H9 (cell line): ENCODE data around the gene CLINT1. TPM values are rescaled to one million over a fixed set of nuclear protein-coding genes. Genes with fewer than 3 reads are reported as not detected.

ENCODE experiments used
- DNase-seq: peaks from one replicate; pipeline ENCODE4 v3.0.0-alpha.2; 2017
- H2AFZ ChIP-seq: one replicate; pipeline ENCODE4 v1.6.1; 2013; ENCODE audit warnings: mild to moderate bottlenecking, low read length, control low read depth, moderate library complexity
- H2AK5ac ChIP-seq: 2 replicates; pipeline ENCODE4 v1.6.1; 2013; ENCODE audit warnings: low read length, control low read depth, mixed read lengths; ENCODE audit not compliant: insufficient read length
- H2BK120ac ChIP-seq: one replicate; pipeline ENCODE4 v1.6.1; 2013; ENCODE audit warnings: low read depth, mild to moderate bottlenecking, low read length, control low read depth, inconsistent platforms; ENCODE audit not compliant: poor library complexity, severe bottlenecking
- H2BK12ac ChIP-seq: 2 replicates; pipeline ENCODE4 v1.6.1; 2013; ENCODE audit warnings: low read length, control low read depth, mixed read lengths, low read depth; ENCODE audit not compliant: insufficient read length
- H2BK15ac ChIP-seq: 2 replicates; pipeline ENCODE4 v1.6.1; 2013; ENCODE audit warnings: low read depth, low read length, control low read depth
- H2BK20ac ChIP-seq: one replicate; pipeline ENCODE4 v1.6.1; 2013; ENCODE audit warnings: low read depth, mild to moderate bottlenecking, low read length, control low read depth, inconsistent platforms; ENCODE audit not compliant: poor library complexity, severe bottlenecking
- H2BK5ac ChIP-seq: 2 replicates; pipeline ENCODE4 v1.6.1; 2013; ENCODE audit warnings: low read length, control low read depth, mixed read lengths; ENCODE audit not compliant: insufficient read length
- H3K14ac ChIP-seq: 2 replicates; pipeline ENCODE4 v1.6.1; 2013; ENCODE audit warnings: low read length, control low read depth; ENCODE audit not compliant: insufficient read depth
- H3K18ac ChIP-seq: 2 replicates; pipeline ENCODE4 v1.6.1; 2013; ENCODE audit warnings: low read depth, mild to moderate bottlenecking, mixed read lengths, low read length, control low read depth; ENCODE audit not compliant: insufficient read length
- H3K23ac ChIP-seq: 2 replicates; pipeline ENCODE4 v1.6.1; 2013; ENCODE audit warnings: low read length, control low read depth, mixed read lengths, low read depth; ENCODE audit not compliant: insufficient read length
- H3K23me2 ChIP-seq: 2 replicates; pipeline ENCODE4 v1.6.1; 2013; ENCODE audit warnings: low read depth, mild to moderate bottlenecking, mixed read lengths, low read length, control low read depth; ENCODE audit not compliant: insufficient read length, poor library complexity, severe bottlenecking
- H3K27ac ChIP-seq: 2 replicates; pipeline ENCODE4 v1.5.1; 2013; ENCODE audit warnings: low read length, control low read depth, mixed read lengths, low read depth; ENCODE audit not compliant: insufficient read length
- H3K27me3 ChIP-seq: 2 replicates; pipeline ENCODE4 v1.6.1; 2013; ENCODE audit warnings: low read length, control low read depth, inconsistent platforms; ENCODE audit not compliant: insufficient read depth
- H3K4ac ChIP-seq: 2 replicates; pipeline ENCODE4 v1.6.1; 2013; ENCODE audit warnings: low read depth, mild to moderate bottlenecking, control low read depth, inconsistent platforms, low read length, moderate library complexity
- H3K4me1 ChIP-seq: 2 replicates; pipeline ENCODE4 v1.6.1; 2013; ENCODE audit warnings: low read length, control low read depth, inconsistent platforms; ENCODE audit not compliant: insufficient read depth
- H3K4me2 ChIP-seq: 2 replicates; pipeline ENCODE4 v1.6.1; 2013; ENCODE audit warnings: low read length, control low read depth, mixed read lengths; ENCODE audit not compliant: insufficient read length, insufficient read depth
- H3K56ac ChIP-seq: 2 replicates; pipeline ENCODE4 v1.6.1; 2013; ENCODE audit warnings: low read depth, mild to moderate bottlenecking, mixed read lengths, low read length, control low read depth; ENCODE audit not compliant: insufficient read length
- H3K79me1 ChIP-seq: 2 replicates; pipeline ENCODE4 v1.6.1; 2013; ENCODE audit warnings: low read depth, mild to moderate bottlenecking, moderate library complexity, low read length, control low read depth, inconsistent platforms; ENCODE audit not compliant: insufficient read depth, poor library complexity, severe bottlenecking
- H3K79me2 ChIP-seq: 2 replicates; pipeline ENCODE4 v1.6.1; 2013; ENCODE audit warnings: low read length, control low read depth, inconsistent platforms; ENCODE audit not compliant: insufficient read depth
- H3K9ac ChIP-seq: 2 replicates; pipeline ENCODE4 v1.6.1; 2013; ENCODE audit warnings: low read length, control low read depth, mixed read lengths; ENCODE audit not compliant: insufficient read length; ENCODE audit errors: extremely low read depth
- H3K9me3 ChIP-seq: one replicate; pipeline ENCODE4 v1.6.1; 2013; ENCODE audit warnings: low read depth, low read length, inconsistent platforms; ENCODE audit not compliant: control insufficient read depth
- H3T11ph ChIP-seq: one replicate; pipeline ENCODE4 v1.6.1; 2013; ENCODE audit warnings: mild to moderate bottlenecking, low read length, control low read depth, inconsistent platforms
- H4K20me1 ChIP-seq: one replicate; pipeline ENCODE4 v1.6.1; 2013; ENCODE audit not compliant: control insufficient read depth, insufficient read length, insufficient read depth
- H4K5ac ChIP-seq: 2 replicates; pipeline ENCODE4 v1.6.1; 2013; ENCODE audit warnings: low read depth, mild to moderate bottlenecking, mixed read lengths, low read length, control low read depth; ENCODE audit not compliant: insufficient read length
- H4K8ac ChIP-seq: replicated peaks from 2 replicates; pipeline ENCODE4 v1.6.1; 2013; ENCODE audit warnings: low read length, control low read depth, mixed read lengths, low read depth; ENCODE audit not compliant: insufficient read length
- H4K91ac ChIP-seq: 2 replicates; pipeline ENCODE4 v1.6.1; 2013; ENCODE audit warnings: low read depth, mild to moderate bottlenecking, moderate library complexity, mixed read lengths, low read length, control low read depth; ENCODE audit not compliant: insufficient read length
- H3K27ac Mint-ChIP-seq, 3 experiments: 2 replicates in 2 of 3; 3 replicates in 1 of 3; pipeline ENCODE4 v1.8.0; 2020 to 2021; ENCODE audit warnings: mixed read lengths in 3 of 3, mild to moderate bottlenecking in 1 of 3, moderate library complexity in 1 of 3
- H3K27me3 Mint-ChIP-seq: 2 replicates; pipeline ENCODE4 v1.8.0; 2021; ENCODE audit warnings: low read depth, mild to moderate bottlenecking, moderate library complexity, mixed read lengths
- H3K36me3 Mint-ChIP-seq, 3 experiments: 2 replicates in 2 of 3; 3 replicates in 1 of 3; pipeline ENCODE4 v1.8.0; 2020 to 2021; ENCODE audit warnings: low read depth in 3 of 3, mixed read lengths in 3 of 3; ENCODE audit not compliant: insufficient read depth in 1 of 3
- H3K4me1 Mint-ChIP-seq, 2 experiments: 2 replicates each; pipeline ENCODE4 v1.8.0; 2020; ENCODE audit warnings: mixed read lengths in 2 of 2
- H3K4me3 Mint-ChIP-seq, 2 experiments: 2 replicates in 1 of 2; 3 replicates in 1 of 2; pipeline ENCODE4 v1.8.0; 2020 to 2021; ENCODE audit warnings: mild to moderate bottlenecking in 2 of 2, mixed read lengths in 2 of 2, moderate library complexity in 1 of 2
- H3K9me3 Mint-ChIP-seq, 2 experiments: 2 replicates in 1 of 2; 3 replicates in 1 of 2; pipeline ENCODE4 v1.8.0; 2020; ENCODE audit warnings: mild to moderate bottlenecking in 2 of 2, mixed read lengths in 2 of 2, moderate library complexity in 1 of 2
- WGBS: extraction: QIAGEN DNeasy Blood & Tissue Kit; methylation state at CpG from one replicate; pipeline ENCODE4 v1.1.7; 2013; ENCODE audit warnings: missing lambda C conversion rate, low lambda C conversion rate, mixed read lengths; ENCODE audit not compliant: insufficient read length; ENCODE audit errors: extremely low coverage; 5-methylcytosine and 5-hydroxymethylcytosine counted together
- total RNA-seq: library from RNA; stranded (reverse); gene quantifications from 2 replicates; pipeline ENCODE4 v1.2.1, GENCODE V29; 2021
- TF ChIP-seq, protein P1 (sequence below): fragments of 200-600 bp; sonication (generic); conservative IDR thresholded peaks from 3 replicates; pipeline ENCODE4 v1.8.0; 2021; ENCODE audit warnings: antibody characterized with exemption, mild to moderate bottlenecking

CLINT1 gene
- total RNA-seq, 1 experiment from 2014 or later, result 79.1 TPM

DNA sequence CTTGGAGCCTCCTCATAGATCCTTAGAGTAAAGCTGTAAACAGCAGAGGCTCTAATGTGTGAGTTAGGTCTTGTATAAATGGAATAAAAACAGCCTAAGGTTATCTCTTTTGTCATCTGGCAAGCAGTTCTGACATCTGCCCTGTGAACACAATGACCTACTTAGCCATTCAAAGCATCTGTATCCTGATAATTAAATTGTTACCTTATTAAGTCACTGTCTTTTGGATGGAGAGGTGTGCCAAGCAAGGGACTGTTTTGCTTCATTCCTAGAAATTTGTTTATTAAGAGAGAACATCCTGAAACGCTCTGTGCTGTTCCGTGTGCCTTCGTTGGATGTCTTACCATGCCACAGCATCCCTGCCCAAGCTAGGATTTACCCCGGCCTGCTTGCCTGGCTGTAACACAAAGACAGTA is 113.9 kb downstream of the CLINT1 start:
- whole genome bisulfite sequencing, result no CpG with 5 or more reads among the region's 4 CpGs
- no peak overlapping the region for H3K23ac ChIP-seq
- Mint-ChIP-seq H3K27me3 (peaks cover 18% of the 10 kb centered on the region), H3K9me3 (no peaks in the 10 kb centered on the region), H3K27ac (no peak overlapping the region), H3K4me3 (peak overlapping the region in 1 of 2 experiments; percentile 88; a peak in 1 of 5 replicates), H3K36me3 (no peaks in the 10 kb centered on the region; a peak in 3 of 7 replicates), H3K4me1 (peaks cover 8 to 15% of the 10 kb centered on the region in 2 experiments)
- H4K5ac ChIP-seq, result no peak overlapping the region
- no peaks in the 10 kb centered on the region for H3K9me3 ChIP-seq
- no peak overlapping the region for H3K9ac ChIP-seq
- no peak overlapping the region for H2BK15ac ChIP-seq
- H3K4ac ChIP-seq, result no peak overlapping the region
- peaks cover 9% of the 10 kb centered on the region for H3K23me2 ChIP-seq
- H3K27ac ChIP-seq, result no peak overlapping the region
- H4K8ac ChIP-seq, result no peak overlapping the region
- H3K4me2 ChIP-seq, result peak overlapping the region; percentile 80
- no peak overlapping the region for H4K91ac ChIP-seq
- H3K27me3 ChIP-seq, result peaks cover 7% of the 10 kb centered on the region
- no peak overlapping the region for H2BK12ac ChIP-seq
- H4K20me1 ChIP-seq, result no peaks in the 10 kb centered on the region
- no peaks in the 10 kb centered on the region for H3K79me2 ChIP-seq
- H2BK5ac ChIP-seq, result no peak overlapping the region
- H3T11ph ChIP-seq, result no peak overlapping the region
- H3K79me1 ChIP-seq, result no peaks in the 10 kb centered on the region
- H3K18ac ChIP-seq, result no peak overlapping the region
- H2AFZ ChIP-seq, result no peak overlapping the region
- H3K4me1 ChIP-seq, result no peaks in the 10 kb centered on the region
- H3K14ac ChIP-seq, result no peak overlapping the region
- H3K56ac ChIP-seq, result no peak overlapping the region
- no peak overlapping the region for H2AK5ac ChIP-seq
- TF ChIP-seq, protein P1, sequence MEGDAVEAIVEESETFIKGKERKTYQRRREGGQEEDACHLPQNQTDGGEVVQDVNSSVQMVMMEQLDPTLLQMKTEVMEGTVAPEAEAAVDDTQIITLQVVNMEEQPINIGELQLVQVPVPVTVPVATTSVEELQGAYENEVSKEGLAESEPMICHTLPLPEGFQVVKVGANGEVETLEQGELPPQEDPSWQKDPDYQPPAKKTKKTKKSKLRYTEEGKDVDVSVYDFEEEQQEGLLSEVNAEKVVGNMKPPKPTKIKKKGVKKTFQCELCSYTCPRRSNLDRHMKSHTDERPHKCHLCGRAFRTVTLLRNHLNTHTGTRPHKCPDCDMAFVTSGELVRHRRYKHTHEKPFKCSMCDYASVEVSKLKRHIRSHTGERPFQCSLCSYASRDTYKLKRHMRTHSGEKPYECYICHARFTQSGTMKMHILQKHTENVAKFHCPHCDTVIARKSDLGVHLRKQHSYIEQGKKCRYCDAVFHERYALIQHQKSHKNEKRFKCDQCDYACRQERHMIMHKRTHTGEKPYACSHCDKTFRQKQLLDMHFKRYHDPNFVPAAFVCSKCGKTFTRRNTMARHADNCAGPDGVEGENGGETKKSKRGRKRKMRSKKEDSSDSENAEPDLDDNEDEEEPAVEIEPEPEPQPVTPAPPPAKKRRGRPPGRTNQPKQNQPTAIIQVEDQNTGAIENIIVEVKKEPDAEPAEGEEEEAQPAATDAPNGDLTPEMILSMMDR, result no peak
- H2BK120ac ChIP-seq, result no peak overlapping the region
- DNase-seq, result no peak
- H2BK20ac ChIP-seq, result no peak overlapping the region
